SK-N-SH (cell line): ENCODE measurements around the gene TNFAIP8L2. TPM values are rescaled to one million over a fixed set of nuclear protein-coding genes. Genes with fewer than 3 reads are reported as not detected.

Experiments used
- CTCF ChIA-PET: fragments of 300-600, 350-600 bp; formaldehyde crosslinking; extraction: SDS; loops from one replicate; lab custom pipeline; 2021; lab: Yijun Ruan, JAX
- POLR2A ChIA-PET: fragments of 350-600 bp; sonication (Branson Sonifier 250); formaldehyde crosslinking; extraction: SDS; loops from one replicate; lab custom pipeline; 2020; ENCODE audit warnings: antibody characterized with exemption, inconsistent platforms; lab: Yijun Ruan, JAX
- DNase-seq: peaks from one replicate; pipeline ENCODE4 v3.0.0; 2012
- H2AFZ ChIP-seq: fragments of 200-600 bp; sonication (generic); 2 replicates; pipeline ENCODE4 v1.8.1; 2016; ENCODE audit warnings: antibody characterized with exemption, mild to moderate bottlenecking, low read depth
- H3F3A ChIP-seq: fragments of 200-600 bp; sonication (generic); replicated peaks from 2 replicates; pipeline ENCODE3; 2016; ENCODE audit warnings: antibody characterized with exemption, mild to moderate bottlenecking; ENCODE audit not compliant: insufficient read depth
- H3K27ac ChIP-seq, 2 experiments: fragments of 200-500 bp in 1 of 2; fragments of 200-600 bp in 1 of 2; sonication (Bioruptor generic) in 1 of 2; sonication (generic), shearing (Covaris generic) in 1 of 2; 2 replicates each; pipeline versions ENCODE4 v1.5.1 to v1.6.1; 2014 to 2016; ENCODE audit warnings: low read depth in 2 of 2, inconsistent platforms in 1 of 2, low read length in 1 of 2, mild to moderate bottlenecking in 1 of 2, mixed read lengths in 1 of 2
- H3K27me3 ChIP-seq: fragments of 200-600 bp; sonication (generic), shearing (Covaris generic); 2 replicates; pipeline ENCODE4 v1.6.1; 2016; ENCODE audit warnings: mixed run types; ENCODE audit not compliant: insufficient read depth
- H3K36me3 ChIP-seq, 2 experiments: fragments of 200-500 bp in 1 of 2; fragments of 200-600 bp in 1 of 2; sonication (Bioruptor generic) in 1 of 2; sonication (generic) in 1 of 2; replicated peaks in 1 of 2; 2 replicates each; pipeline versions ENCODE3 to v1.5.1; 2014 to 2016; ENCODE audit warnings: low read length in 1 of 2, mild to moderate bottlenecking in 1 of 2; ENCODE audit not compliant: insufficient read depth in 2 of 2, control insufficient read depth in 1 of 2
- H3K4me1 ChIP-seq, 2 experiments: fragments of 200-500 bp in 1 of 2; fragments of 200-600 bp in 1 of 2; sonication (Bioruptor generic) in 1 of 2; sonication (generic), shearing (Covaris generic) in 1 of 2; 2 replicates each; pipeline versions ENCODE4 v1.5.1 to v1.6.1; 2014 to 2016; ENCODE audit warnings: low read depth in 1 of 2, low read length in 1 of 2, mixed run types in 1 of 2; ENCODE audit not compliant: insufficient read depth in 2 of 2, control insufficient read depth in 1 of 2
- H3K4me2 ChIP-seq: fragments of 200-600 bp; sonication (generic), shearing (Covaris generic); 2 replicates; pipeline ENCODE4 v1.6.1; 2017; ENCODE audit warnings: mixed run types
- H3K4me3 ChIP-seq, 2 experiments: fragments of 200-500 bp in 1 of 2; fragments of 200-600 bp in 1 of 2; sonication (Bioruptor generic) in 1 of 2; sonication (generic), shearing (Covaris generic) in 1 of 2; 2 replicates each; pipeline versions ENCODE4 v1.5.1 to v1.8.1; 2014 to 2016; ENCODE audit warnings: low read depth in 2 of 2, inconsistent platforms in 1 of 2, low read length in 1 of 2, mild to moderate bottlenecking in 1 of 2, mixed read lengths in 1 of 2, moderate library complexity in 1 of 2
- H3K79me2 ChIP-seq: fragments of 200-600 bp; sonication (generic); 2 replicates; pipeline ENCODE4 v1.8.1; 2017; ENCODE audit warnings: mild to moderate bottlenecking; ENCODE audit not compliant: insufficient read depth
- H3K9ac ChIP-seq: fragments of 200-600 bp; sonication (generic); 2 replicates; pipeline ENCODE4 v1.6.1; 2017; ENCODE audit warnings: mixed run types
- H3K9me2 ChIP-seq: fragments of 200-600 bp; sonication (generic); 2 replicates; pipeline ENCODE4 v1.6.1; 2017; ENCODE audit warnings: mixed run types
- H3K9me3 ChIP-seq: fragments of 200-600 bp; sonication (generic); 2 replicates; pipeline ENCODE4 v1.6.1; 2017; ENCODE audit warnings: mixed run types, mild to moderate bottlenecking, moderate library complexity
- H4K20me1 ChIP-seq: fragments of 200-600 bp; sonication (generic); 2 replicates; pipeline ENCODE4 v1.6.1; 2017; ENCODE audit warnings: mild to moderate bottlenecking, mixed run types; ENCODE audit not compliant: insufficient read depth
- CHD2 ChIP-seq: fragments of 150-350 bp; IDR thresholded peaks from 2 replicates; pipeline ENCODE4 v1.6.1; 2018; ENCODE audit warnings: low read length; ENCODE audit not compliant: partially characterized antibody
- ELF1 ChIP-seq: IDR thresholded peaks from 2 replicates; pipeline ENCODE4 v1.4.0; 2012
- EZH2phosphoT487 ChIP-seq: fragments of 200-600 bp; sonication (generic); IDR thresholded peaks from 2 replicates; pipeline ENCODE4 v1.6.1; 2017; ENCODE audit warnings: low read depth, mixed run types, mild to moderate bottlenecking, antibody characterized with exemption, moderate library complexity, borderline replicate concordance
- FOXJ3 ChIP-seq: sonication (generic); formaldehyde crosslinking; IDR thresholded peaks from 2 replicates; pipeline ENCODE4 v1.5.1; 2020; ENCODE audit warnings: mild to moderate bottlenecking, missing genetic modification reagents
- FOXM1 ChIP-seq: IDR thresholded peaks from 2 replicates; pipeline ENCODE4 v1.4.0; 2012; ENCODE audit warnings: low read depth, mild to moderate bottlenecking
- GATA2 ChIP-seq: sonication (generic); formaldehyde crosslinking; IDR thresholded peaks from 2 replicates; pipeline ENCODE4 v1.5.0; 2020; ENCODE audit warnings: mild to moderate bottlenecking, missing genetic modification reagents
- JUND ChIP-seq: IDR thresholded peaks from 2 replicates; pipeline ENCODE4 v1.4.0; 2012
- MEF2A ChIP-seq: IDR thresholded peaks from 2 replicates; pipeline ENCODE4 v1.4.0; 2012; ENCODE audit warnings: low read depth, borderline replicate concordance
- MXI1 ChIP-seq: IDR thresholded peaks from 2 replicates; pipeline ENCODE4 v1.6.1; 2012; ENCODE audit warnings: mild to moderate bottlenecking, low read depth, low read length, improper control_type of control experiment
- NFIC ChIP-seq: IDR thresholded peaks from 2 replicates; pipeline ENCODE4 v1.4.0; 2012; ENCODE audit warnings: borderline replicate concordance
- NRF1 ChIP-seq: IDR thresholded peaks from 2 replicates; pipeline ENCODE4 v1.6.1; 2012; ENCODE audit warnings: low read depth, mild to moderate bottlenecking, low read length
- RAD21 ChIP-seq: IDR thresholded peaks from 2 replicates; pipeline ENCODE4 v1.6.1; 2012; ENCODE audit warnings: mild to moderate bottlenecking, low read length
- RFX5 ChIP-seq: IDR thresholded peaks from 2 replicates; pipeline ENCODE4 v1.6.1; 2012; ENCODE audit warnings: mild to moderate bottlenecking, improper control_type of control experiment, low read length
- RXRA ChIP-seq: IDR thresholded peaks from 2 replicates; pipeline ENCODE4 v1.4.0; 2012; ENCODE audit warnings: low read depth, mild to moderate bottlenecking, borderline replicate concordance
- SIN3A ChIP-seq: IDR thresholded peaks from 2 replicates; pipeline ENCODE4 v1.6.1; 2012; ENCODE audit warnings: low read depth, mild to moderate bottlenecking, low read length, moderate library complexity, borderline replicate concordance
- SMC3 ChIP-seq: IDR thresholded peaks from 2 replicates; pipeline ENCODE4 v1.6.1; 2012; ENCODE audit warnings: low read depth, low read length, improper control_type of control experiment
- TEAD4 ChIP-seq: IDR thresholded peaks from 2 replicates; pipeline ENCODE4 v1.4.0; 2012; ENCODE audit warnings: mild to moderate bottlenecking, borderline replicate concordance; ENCODE audit not compliant: insufficient read depth
- WGBS: methylation state at CpG from one replicate; pipeline ENCODE4 v1.1.6; 2017; ENCODE audit warnings: low lambda C conversion rate; 5-methylcytosine and 5-hydroxymethylcytosine counted together
- polyA plus RNA-seq, 3 experiments: library from polyadenylated mRNA; depleted of rRNA; stranded (reverse); fragments of >200 nt; gene quantifications; 2 replicates each; pipeline ENCODE4 v1.2.3, GENCODE V29; 2012
- TF ChIP-seq, protein P1 (sequence below): IDR thresholded peaks from 2 replicates; pipeline ENCODE4 v1.4.0; 2012; ENCODE audit warnings: low read depth
- TF ChIP-seq, protein P2 (sequence below): fragments of 200-600 bp; sonication (generic); IDR thresholded peaks from 2 replicates; pipeline ENCODE4 v1.6.1; 2017; ENCODE audit warnings: antibody characterized with exemption, mild to moderate bottlenecking, moderate library complexity
- TF ChIP-seq, protein P3 (sequence below): IDR thresholded peaks from 2 replicates; pipeline ENCODE4 v1.4.0; 2012; ENCODE audit warnings: low read depth, borderline replicate concordance
- TF ChIP-seq, protein P4 (sequence below): IDR thresholded peaks from 2 replicates; pipeline ENCODE4 v1.4.0; 2012; ENCODE audit warnings: low read depth, borderline replicate concordance
- TF ChIP-seq, protein P5 (sequence below): IDR thresholded peaks from 2 replicates; pipeline ENCODE4 v1.6.1; 2012; ENCODE audit warnings: mild to moderate bottlenecking, low read depth, low read length, moderate library complexity

TNFAIP8L2 gene
- polyA plus RNA-seq, 1 of the 3 experiments (the other 2 are of a cell fraction): not detected

DNA sequence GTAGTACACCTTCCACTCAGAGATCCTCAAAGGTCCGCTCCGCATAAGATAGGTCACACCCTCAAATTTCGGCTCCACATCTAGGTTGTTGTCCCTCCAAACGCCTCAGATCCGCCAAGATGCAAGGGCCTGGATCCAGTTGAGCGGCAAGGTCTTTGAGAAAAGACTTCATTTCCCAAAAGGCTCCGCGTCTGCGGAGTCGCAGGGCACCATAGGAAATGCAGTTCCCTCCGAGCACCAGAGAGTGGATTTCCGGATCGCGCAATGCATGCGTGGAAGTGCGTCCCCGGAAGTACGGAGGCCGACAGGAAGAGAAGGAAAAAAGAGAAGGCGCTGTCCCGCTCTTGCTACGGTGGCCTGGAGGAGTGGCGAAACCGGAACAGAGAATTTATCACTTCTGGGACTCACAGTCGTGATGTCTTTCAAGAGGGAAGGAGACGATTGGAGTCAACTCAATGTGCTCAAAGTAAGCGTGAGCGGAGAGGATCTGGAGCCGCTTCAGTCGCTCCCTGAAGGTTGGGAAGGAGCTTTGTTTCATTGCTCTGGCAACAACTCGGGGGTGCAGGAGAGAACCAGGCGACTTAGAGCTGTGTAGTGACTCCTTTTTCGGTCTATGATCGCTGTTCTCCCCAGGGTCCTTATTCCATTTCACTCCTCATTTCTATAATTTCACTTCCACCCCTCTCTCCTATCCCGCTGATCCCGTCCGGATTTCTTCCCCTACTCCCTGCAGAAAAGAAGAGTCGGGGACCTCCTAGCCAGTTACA is 9.5 kb downstream of the TNFAIP8L2 start, which contains the start of the genes LYSMD1 and SCNM1:
Gene LYSMD1, minus strand, starts transcription at position 165 of the 767 bp plus-strand sequence. CDS start 644 bp downstream, outside the sequence.
Gene SCNM1, plus strand, starts transcription at position 407 of the 767 bp plus-strand sequence. Its CDS starts 9 bp downstream, at position 416.
- Histone ChIP-seq H3K4me2 (peak within 1 kb of the TSS; percentile 95), H3K4me1 (peaks cover 4 to 15% of the 10 kb centered on the region in 2 experiments; a peak in 2 of 4 replicates), H3K79me2 (peaks cover 40% of the 10 kb centered on the region), H3F3A (no peaks in the 10 kb centered on the region), H3K27me3 (no peaks in the 10 kb centered on the region), H4K20me1 (no peaks in the 10 kb centered on the region), H2AFZ (peak within 1 kb of the TSS; percentile 89), H3K36me3 (peaks cover 17 to 35% of the 10 kb centered on the region in 2 experiments), H3K27ac (peak within 1 kb of the TSS; percentile 76 to 92), H3K9me3 (no peaks in the 10 kb centered on the region), H3K9me2 (no peaks in the 10 kb centered on the region), H3K4me3 (peak within 1 kb of the TSS; percentile 84 to 86), H3K9ac (peak within 1 kb of the TSS; percentile 83)
- ChIA-PET POLR2A (interaction anchor here (0.6 to 1.0 kb wide), 3 partner anchors 23 to 95 kb away, joined by 3 to 4 read pairs (median 3); partner anchors contain the start of gene GABPB2), CTCF (interaction anchor here (0.6 to 1.8 kb wide), 7 partner anchors 10 to 142 kb away, joined by 3 to 12 read pairs (median 4); partner anchors contain the start of genes GABPB2, TMOD4, TNFAIP8L2 and VPS72)
- under 1% methylated on average over 38 of the region's 38 CpGs for WGBS
- DNase-seq: peak; percentile 88
- TF ChIP-seq, protein P1, sequence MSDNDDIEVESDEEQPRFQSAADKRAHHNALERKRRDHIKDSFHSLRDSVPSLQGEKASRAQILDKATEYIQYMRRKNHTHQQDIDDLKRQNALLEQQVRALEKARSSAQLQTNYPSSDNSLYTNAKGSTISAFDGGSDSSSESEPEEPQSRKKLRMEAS: peak; percentile 88
- TF ChIP-seq GATA2 (CRISPR knock-in tag) (peak; percentile 24; the same call in 1 of the 2 replicates), EZH2phosphoT487 (no peak), FOXM1 (no peak), NRF1 (no peak), ELF1 (peak; percentile 100), NFIC (0 out of 2 replicates have a peak, but pooled peaks have one; percentile 16), SMC3 (no peak), RXRA (no peak; the same call in 1 of the 2 replicates), RAD21 (no peak), TEAD4 (no peak), MXI1 (peak; percentile 85; the same call in 1 of the 2 replicates), MEF2A (no peak), RFX5 (peak; percentile 50; the same call in 1 of the 2 replicates), SIN3A (peak; percentile 98; the same call in 1 of the 2 replicates), CHD2 (peak; percentile 96), JUND (no peak; the same call in 1 of the 2 replicates), FOXJ3 (CRISPR knock-in tag) (0 out of 2 replicates have a peak, but pooled peaks have one; percentile 14)
- TF ChIP-seq, protein P2, sequence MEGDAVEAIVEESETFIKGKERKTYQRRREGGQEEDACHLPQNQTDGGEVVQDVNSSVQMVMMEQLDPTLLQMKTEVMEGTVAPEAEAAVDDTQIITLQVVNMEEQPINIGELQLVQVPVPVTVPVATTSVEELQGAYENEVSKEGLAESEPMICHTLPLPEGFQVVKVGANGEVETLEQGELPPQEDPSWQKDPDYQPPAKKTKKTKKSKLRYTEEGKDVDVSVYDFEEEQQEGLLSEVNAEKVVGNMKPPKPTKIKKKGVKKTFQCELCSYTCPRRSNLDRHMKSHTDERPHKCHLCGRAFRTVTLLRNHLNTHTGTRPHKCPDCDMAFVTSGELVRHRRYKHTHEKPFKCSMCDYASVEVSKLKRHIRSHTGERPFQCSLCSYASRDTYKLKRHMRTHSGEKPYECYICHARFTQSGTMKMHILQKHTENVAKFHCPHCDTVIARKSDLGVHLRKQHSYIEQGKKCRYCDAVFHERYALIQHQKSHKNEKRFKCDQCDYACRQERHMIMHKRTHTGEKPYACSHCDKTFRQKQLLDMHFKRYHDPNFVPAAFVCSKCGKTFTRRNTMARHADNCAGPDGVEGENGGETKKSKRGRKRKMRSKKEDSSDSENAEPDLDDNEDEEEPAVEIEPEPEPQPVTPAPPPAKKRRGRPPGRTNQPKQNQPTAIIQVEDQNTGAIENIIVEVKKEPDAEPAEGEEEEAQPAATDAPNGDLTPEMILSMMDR: no peak
- TF ChIP-seq, protein P3, sequence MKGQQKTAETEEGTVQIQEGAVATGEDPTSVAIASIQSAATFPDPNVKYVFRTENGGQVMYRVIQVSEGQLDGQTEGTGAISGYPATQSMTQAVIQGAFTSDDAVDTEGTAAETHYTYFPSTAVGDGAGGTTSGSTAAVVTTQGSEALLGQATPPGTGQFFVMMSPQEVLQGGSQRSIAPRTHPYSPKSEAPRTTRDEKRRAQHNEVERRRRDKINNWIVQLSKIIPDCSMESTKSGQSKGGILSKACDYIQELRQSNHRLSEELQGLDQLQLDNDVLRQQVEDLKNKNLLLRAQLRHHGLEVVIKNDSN: no peak
- TF ChIP-seq, protein P4, sequence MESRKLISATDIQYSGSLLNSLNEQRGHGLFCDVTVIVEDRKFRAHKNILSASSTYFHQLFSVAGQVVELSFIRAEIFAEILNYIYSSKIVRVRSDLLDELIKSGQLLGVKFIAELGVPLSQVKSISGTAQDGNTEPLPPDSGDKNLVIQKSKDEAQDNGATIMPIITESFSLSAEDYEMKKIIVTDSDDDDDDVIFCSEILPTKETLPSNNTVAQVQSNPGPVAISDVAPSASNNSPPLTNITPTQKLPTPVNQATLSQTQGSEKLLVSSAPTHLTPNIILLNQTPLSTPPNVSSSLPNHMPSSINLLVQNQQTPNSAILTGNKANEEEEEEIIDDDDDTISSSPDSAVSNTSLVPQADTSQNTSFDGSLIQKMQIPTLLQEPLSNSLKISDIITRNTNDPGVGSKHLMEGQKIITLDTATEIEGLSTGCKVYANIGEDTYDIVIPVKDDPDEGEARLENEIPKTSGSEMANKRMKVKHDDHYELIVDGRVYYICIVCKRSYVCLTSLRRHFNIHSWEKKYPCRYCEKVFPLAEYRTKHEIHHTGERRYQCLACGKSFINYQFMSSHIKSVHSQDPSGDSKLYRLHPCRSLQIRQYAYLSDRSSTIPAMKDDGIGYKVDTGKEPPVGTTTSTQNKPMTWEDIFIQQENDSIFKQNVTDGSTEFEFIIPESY: peak; percentile 93
- TF ChIP-seq, protein P5, sequence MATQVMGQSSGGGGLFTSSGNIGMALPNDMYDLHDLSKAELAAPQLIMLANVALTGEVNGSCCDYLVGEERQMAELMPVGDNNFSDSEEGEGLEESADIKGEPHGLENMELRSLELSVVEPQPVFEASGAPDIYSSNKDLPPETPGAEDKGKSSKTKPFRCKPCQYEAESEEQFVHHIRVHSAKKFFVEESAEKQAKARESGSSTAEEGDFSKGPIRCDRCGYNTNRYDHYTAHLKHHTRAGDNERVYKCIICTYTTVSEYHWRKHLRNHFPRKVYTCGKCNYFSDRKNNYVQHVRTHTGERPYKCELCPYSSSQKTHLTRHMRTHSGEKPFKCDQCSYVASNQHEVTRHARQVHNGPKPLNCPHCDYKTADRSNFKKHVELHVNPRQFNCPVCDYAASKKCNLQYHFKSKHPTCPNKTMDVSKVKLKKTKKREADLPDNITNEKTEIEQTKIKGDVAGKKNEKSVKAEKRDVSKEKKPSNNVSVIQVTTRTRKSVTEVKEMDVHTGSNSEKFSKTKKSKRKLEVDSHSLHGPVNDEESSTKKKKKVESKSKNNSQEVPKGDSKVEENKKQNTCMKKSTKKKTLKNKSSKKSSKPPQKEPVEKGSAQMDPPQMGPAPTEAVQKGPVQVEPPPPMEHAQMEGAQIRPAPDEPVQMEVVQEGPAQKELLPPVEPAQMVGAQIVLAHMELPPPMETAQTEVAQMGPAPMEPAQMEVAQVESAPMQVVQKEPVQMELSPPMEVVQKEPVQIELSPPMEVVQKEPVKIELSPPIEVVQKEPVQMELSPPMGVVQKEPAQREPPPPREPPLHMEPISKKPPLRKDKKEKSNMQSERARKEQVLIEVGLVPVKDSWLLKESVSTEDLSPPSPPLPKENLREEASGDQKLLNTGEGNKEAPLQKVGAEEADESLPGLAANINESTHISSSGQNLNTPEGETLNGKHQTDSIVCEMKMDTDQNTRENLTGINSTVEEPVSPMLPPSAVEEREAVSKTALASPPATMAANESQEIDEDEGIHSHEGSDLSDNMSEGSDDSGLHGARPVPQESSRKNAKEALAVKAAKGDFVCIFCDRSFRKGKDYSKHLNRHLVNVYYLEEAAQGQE: peak; percentile 82
